Type B pancreatic cell (in vitro differentiated cells): ENCODE measurements around the gene MYLK2. TPM values are rescaled to one million over a fixed set of nuclear protein-coding genes. Genes with fewer than 3 reads are reported as not detected.

Source experiments
- DNase-seq: peaks from one replicate; pipeline ENCODE4 v3.0.0; 2021; ENCODE audit warnings: mixed read lengths; ENCODE audit not compliant: unreplicated experiment; ENCODE audit errors: extremely low spot score
- H3K27ac Mint-ChIP-seq: 2 replicates; pipeline ENCODE4 v1.8.0; 2021; ENCODE audit warnings: mild to moderate bottlenecking, mixed read lengths
- H3K27me3 Mint-ChIP-seq: 2 replicates; pipeline ENCODE4 v1.8.0; 2021; ENCODE audit warnings: mixed read lengths
- H3K36me3 Mint-ChIP-seq: 2 replicates; pipeline ENCODE4 v1.8.0; 2021; ENCODE audit warnings: mixed read lengths
- H3K4me1 Mint-ChIP-seq: one replicate; pipeline ENCODE4 v1.8.0; 2021; ENCODE audit warnings: mixed read lengths; ENCODE audit not compliant: unreplicated experiment
- H3K4me3 Mint-ChIP-seq: 2 replicates; pipeline ENCODE4 v1.8.0; 2021; ENCODE audit warnings: mild to moderate bottlenecking, mixed read lengths
- H3K9me3 Mint-ChIP-seq: 2 replicates; pipeline ENCODE4 v1.8.0; 2021; ENCODE audit warnings: mixed read lengths
- total RNA-seq: library from RNA; stranded (reverse); gene quantifications from 2 replicates; pipeline ENCODE4 v1.2.1, GENCODE V29; 2021; ENCODE audit warnings: low replicate concordance
- TF ChIP-seq, protein P1 (sequence below): fragments of 200-600 bp; sonication (generic); conservative IDR thresholded peaks from 2 replicates; pipeline ENCODE4 v1.5.0; 2021; ENCODE audit warnings: antibody characterized with exemption, mild to moderate bottlenecking

Gene MYLK2
- total RNA-seq, 1 donor from 2014 or later, result 0.77 TPM

DNA sequence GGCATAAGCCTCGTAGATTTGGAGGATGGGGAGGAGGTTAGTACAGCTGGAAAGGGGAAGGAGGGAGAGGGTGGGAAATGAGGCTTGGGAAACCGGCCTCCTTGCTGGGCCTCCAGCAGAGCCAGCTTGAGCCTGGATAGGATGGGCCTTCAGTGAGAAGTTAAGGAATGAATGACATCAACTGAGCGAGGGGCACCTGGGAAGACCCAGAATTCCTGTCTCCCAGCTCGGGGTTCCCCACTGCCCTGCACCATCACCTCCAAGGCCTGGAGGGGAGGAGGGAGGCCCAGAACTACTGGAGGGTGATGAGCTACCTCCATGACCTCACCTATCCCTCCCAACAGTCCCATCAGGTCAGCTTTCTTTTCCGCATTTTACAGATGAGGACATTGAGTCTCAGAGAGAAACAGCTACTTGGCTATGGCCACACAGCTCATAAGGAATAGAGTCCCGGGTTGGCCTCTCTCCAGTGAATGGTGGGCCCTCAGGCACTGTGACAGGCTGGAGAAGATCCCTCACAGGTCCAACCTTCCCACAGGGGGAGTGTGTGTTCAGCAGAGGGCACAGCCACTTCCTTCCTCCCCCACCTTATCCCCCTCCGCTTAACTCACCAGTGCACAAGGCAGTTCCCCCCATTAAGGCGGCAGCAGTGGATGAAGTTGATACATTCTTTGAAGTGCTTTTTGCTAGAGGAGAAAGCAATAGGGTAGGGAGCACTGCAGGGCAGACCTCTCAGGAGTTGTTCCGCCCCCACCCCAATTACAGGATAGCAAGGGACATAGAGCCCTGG, 44.3 kb downstream of the MYLK2 start:
- Mint-ChIP-seq H3K36me3 (no peaks in the 10 kb centered on the region), H3K4me1 (peaks cover 25% of the 10 kb centered on the region), H3K27me3 (peaks cover 39% of the 10 kb centered on the region), H3K9me3 (no peaks in the 10 kb centered on the region), H3K4me3 (peak overlapping the region; percentile 94), H3K27ac (no peak overlapping the region)
- TF ChIP-seq, protein P1, sequence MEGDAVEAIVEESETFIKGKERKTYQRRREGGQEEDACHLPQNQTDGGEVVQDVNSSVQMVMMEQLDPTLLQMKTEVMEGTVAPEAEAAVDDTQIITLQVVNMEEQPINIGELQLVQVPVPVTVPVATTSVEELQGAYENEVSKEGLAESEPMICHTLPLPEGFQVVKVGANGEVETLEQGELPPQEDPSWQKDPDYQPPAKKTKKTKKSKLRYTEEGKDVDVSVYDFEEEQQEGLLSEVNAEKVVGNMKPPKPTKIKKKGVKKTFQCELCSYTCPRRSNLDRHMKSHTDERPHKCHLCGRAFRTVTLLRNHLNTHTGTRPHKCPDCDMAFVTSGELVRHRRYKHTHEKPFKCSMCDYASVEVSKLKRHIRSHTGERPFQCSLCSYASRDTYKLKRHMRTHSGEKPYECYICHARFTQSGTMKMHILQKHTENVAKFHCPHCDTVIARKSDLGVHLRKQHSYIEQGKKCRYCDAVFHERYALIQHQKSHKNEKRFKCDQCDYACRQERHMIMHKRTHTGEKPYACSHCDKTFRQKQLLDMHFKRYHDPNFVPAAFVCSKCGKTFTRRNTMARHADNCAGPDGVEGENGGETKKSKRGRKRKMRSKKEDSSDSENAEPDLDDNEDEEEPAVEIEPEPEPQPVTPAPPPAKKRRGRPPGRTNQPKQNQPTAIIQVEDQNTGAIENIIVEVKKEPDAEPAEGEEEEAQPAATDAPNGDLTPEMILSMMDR, result no peak
- DNase-seq, result no peak

DNA sequence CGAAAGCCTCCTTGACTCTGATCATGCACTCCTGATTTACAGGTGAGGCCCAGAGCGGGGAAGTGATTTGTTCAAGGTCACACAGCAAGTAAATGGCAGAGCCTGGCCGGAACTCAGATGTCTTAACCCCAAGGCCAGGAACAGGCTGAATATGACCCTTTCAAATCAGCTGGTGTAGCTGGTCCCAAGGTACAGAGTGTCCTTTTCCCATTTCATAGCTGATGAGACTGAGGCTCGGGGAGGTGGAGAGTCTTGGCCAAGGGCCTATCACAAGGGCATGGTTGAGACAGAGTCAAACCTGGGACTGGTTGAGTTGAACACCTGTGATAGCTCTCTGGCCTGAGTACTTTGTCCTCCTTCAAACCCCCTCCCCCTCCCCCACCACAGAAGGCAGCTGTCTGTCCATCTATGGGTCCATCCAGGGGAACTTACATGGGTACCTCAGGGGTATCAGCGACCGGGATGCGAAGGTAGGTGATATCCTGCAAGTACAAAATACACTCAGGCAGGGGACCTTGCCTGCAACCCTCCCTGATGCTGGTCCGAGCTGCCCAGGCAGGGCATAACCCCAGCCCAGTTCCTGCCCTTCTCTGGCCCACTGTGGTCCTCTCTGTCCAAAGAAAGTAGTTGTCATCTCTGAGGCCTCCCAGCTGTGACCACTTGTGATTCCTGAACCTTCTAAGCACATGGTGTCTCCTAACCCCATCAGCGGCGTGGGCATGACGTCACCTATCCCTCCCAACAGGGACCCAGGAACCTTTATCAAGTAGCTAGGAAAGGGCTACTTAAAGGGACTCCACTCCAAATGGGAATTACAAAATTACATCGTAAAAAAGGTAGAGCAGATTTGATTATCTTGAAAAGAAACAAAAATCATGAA, 45.6 kb downstream of the MYLK2 start:
- H3K27me3 Mint-ChIP-seq, result peaks cover 39% of the 10 kb centered on the region
- H3K27ac Mint-ChIP-seq, result no peak overlapping the region
- H3K36me3 Mint-ChIP-seq, result no peaks in the 10 kb centered on the region
- DNase-seq, result no peak
- no peaks in the 10 kb centered on the region for H3K9me3 Mint-ChIP-seq
- TF ChIP-seq, protein P1, result no peak
- peak overlapping the region; percentile 38 for H3K4me3 Mint-ChIP-seq
- peaks cover 35% of the 10 kb centered on the region for H3K4me1 Mint-ChIP-seq

DNA sequence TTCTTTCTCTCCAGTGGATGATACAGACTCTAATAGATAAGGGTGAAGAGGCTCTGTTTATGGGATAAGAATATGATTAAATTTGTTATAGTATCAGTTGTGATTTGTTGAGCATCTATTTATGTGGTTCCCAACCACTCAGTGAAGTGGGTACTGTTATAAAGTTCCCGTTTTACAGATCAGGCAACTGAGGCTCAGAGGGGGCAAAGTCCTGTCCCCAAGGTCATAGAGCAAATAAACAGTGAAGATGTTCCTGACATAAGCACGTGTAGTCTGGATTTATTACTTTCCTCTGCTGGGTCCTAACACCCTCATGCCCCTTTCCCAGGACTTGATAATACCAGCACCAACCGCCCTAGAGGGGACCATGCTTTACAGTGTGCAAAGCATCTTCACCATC, 47.1 kb downstream of the MYLK2 start:
- H3K4me1 Mint-ChIP-seq, result peaks cover 29% of the 10 kb centered on the region
- no peak for DNase-seq
- no peak overlapping the region for H3K27ac Mint-ChIP-seq
- no peak overlapping the region for H3K4me3 Mint-ChIP-seq
- H3K36me3 Mint-ChIP-seq, result no peaks in the 10 kb centered on the region
- TF ChIP-seq, protein P1, result no peak
- H3K27me3 Mint-ChIP-seq, result peaks cover 40% of the 10 kb centered on the region
- H3K9me3 Mint-ChIP-seq, result no peaks in the 10 kb centered on the region

DNA sequence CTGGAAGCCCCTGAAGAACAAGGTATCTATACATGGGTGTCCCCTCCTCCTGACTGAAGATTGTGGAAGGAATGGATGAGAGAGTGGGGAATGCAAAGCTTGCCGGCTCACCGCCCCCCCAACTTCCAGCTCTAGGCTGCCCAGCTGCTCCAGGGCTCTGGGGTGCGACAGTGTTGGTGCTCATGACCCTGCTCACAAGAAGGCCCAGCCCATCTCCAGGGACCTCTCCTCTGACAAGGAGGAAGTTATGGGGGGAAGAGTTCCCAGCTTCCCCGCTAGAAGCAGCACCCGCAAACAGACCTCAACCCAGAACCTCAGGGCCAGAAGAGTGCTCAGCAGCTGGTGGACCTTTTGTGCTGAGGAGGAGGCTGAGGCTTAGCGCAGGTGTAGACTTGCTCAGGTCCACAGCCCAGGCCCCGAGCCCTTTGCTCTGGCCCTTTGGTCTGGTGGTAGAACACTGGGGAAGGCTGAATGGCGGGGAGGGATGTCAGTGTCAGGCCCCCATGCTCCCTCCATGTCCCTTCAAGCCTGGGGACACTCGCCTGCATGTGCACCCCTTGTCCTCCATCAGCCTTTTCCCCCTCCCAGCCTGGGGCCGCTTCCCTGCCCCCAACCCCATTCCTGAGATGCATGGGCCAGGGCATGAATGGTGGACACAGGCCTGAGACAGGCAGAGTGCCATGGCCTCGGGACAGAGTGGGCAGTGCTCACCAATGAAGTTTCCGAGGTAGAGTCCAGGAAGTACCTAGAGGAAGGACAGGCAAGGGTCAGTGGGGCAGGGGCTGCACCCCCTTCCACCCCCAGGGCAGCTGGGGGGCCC, 49.9 kb downstream of the MYLK2 start:
- no peak for DNase-seq
- H3K27ac Mint-ChIP-seq, result peak overlapping the region; percentile 79
- H3K4me1 Mint-ChIP-seq, result peaks cover 18% of the 10 kb centered on the region
- peak overlapping the region; percentile 94 for H3K4me3 Mint-ChIP-seq
- H3K27me3 Mint-ChIP-seq, result peaks cover 51% of the 10 kb centered on the region
- TF ChIP-seq, protein P1, result no peak
- no peaks in the 10 kb centered on the region for H3K36me3 Mint-ChIP-seq
- no peaks in the 10 kb centered on the region for H3K9me3 Mint-ChIP-seq

DNA sequence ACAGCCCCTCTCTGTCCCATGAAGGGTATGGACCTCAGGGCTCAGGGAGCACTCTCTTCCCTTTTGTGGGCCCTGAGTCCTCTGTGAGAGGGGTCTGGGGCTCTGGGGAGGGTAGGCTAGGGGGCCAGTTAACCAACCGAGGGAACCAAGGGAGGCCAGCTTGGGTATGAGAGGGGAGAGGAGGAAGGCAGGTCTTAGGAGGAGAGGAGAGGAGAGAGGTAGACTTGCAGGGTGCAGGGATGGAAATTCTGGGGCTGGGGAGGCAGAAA, 50.5 kb downstream of the MYLK2 start:
- peak overlapping the region; percentile 94 for H3K4me3 Mint-ChIP-seq
- H3K9me3 Mint-ChIP-seq, result no peaks in the 10 kb centered on the region
- H3K36me3 Mint-ChIP-seq, result no peaks in the 10 kb centered on the region
- DNase-seq, result no peak
- peak overlapping the region; percentile 79 for H3K27ac Mint-ChIP-seq
- H3K4me1 Mint-ChIP-seq, result peaks cover 17% of the 10 kb centered on the region
- peaks cover 54% of the 10 kb centered on the region for H3K27me3 Mint-ChIP-seq
- TF ChIP-seq, protein P1, result no peak
